ENCODE results near the gene SH3TC1.

GRCh38 chr4:8287343-8288280 lies 88.5 kb downstream of the SH3TC1 start:
- TF ChIP-seq CTCF (IDR thresholded peaks at IDR 0.05; ENCODE audit: insufficient read depth, low read length) (no peak), GABPA (IDR thresholded peaks at IDR 0.05; ENCODE audit: low read depth) (no peak), POLR2AphosphoS5 (IDR thresholded peaks at IDR 0.05; ENCODE audit: low read depth) (no peak), SPI1 (IDR thresholded peaks at IDR 0.05; ENCODE audit: borderline replicate concordance, low read depth) (peak; percentile 38; the same call in 1 of the 2 replicates)
